Measurements from ENCODE around the gene DAND5. TPM values are rescaled to one million over a fixed set of nuclear protein-coding genes. Genes with fewer than 3 reads are reported as not detected.
A peak's percentile ranks its signal among the peaks of the same experiment; 100 is the strongest.

The DAND5 gene
- total and polyA plus RNA-seq, 2 of the 13 experiments (the other 11 are each of a cell fraction or from before 2014, with no cell fraction given), result 0.04 TPM; not detected in 1

DNA sequence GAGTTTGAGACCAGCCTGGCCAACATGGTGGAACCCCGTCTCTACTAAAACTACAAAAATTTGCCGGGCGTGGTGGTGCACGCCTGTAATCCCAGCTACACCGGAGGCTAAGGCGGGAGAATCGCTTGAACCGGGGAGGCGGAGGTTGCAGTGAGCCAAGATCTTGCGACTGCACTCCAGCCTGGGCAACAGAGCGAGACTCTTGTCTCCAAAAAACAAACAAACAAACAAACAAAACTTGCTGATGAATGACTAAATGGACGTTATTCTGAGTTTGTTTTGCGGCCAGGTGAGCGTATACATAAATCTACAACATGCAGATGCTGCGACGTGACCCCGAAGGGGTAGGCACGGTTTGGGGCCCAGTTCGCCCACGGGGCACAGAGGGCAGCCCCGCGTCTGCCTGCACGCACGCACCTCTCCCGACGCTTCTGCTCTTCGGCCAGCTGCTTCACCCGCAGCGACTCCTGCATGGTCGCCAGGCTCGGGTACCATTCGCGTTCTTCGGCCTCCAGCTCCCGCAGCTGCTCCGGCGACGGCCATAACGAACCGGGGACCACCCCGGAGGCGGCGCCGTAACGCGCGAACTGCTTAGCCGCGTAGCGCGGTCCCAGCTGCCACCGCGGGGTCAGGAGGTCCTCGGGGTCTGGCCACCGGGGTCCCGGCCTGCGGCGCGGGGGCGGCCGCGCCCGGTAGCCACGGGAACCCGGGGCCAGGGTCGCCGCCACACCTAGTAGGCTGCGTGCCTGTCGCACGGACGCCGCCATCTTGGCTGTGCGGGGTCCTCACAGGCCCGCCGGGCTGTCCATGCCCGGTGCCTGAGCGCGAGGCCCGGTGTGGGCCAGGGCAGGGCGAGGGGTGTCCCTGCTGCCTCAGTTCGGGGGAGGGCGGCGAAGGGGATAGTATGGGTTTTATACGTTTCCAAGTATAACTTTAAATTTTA is 12.7 kb upstream of the DAND5 start, which contains the start of gene GADD45GIP1 (continued):
- TF ChIP-seq, protein P1, sequence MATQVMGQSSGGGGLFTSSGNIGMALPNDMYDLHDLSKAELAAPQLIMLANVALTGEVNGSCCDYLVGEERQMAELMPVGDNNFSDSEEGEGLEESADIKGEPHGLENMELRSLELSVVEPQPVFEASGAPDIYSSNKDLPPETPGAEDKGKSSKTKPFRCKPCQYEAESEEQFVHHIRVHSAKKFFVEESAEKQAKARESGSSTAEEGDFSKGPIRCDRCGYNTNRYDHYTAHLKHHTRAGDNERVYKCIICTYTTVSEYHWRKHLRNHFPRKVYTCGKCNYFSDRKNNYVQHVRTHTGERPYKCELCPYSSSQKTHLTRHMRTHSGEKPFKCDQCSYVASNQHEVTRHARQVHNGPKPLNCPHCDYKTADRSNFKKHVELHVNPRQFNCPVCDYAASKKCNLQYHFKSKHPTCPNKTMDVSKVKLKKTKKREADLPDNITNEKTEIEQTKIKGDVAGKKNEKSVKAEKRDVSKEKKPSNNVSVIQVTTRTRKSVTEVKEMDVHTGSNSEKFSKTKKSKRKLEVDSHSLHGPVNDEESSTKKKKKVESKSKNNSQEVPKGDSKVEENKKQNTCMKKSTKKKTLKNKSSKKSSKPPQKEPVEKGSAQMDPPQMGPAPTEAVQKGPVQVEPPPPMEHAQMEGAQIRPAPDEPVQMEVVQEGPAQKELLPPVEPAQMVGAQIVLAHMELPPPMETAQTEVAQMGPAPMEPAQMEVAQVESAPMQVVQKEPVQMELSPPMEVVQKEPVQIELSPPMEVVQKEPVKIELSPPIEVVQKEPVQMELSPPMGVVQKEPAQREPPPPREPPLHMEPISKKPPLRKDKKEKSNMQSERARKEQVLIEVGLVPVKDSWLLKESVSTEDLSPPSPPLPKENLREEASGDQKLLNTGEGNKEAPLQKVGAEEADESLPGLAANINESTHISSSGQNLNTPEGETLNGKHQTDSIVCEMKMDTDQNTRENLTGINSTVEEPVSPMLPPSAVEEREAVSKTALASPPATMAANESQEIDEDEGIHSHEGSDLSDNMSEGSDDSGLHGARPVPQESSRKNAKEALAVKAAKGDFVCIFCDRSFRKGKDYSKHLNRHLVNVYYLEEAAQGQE (IDR thresholded peaks at IDR 0.05; ENCODE audit: borderline replicate concordance in 1 of 2, low read depth in 1 of 2, low read length in 2 of 2), result no peak
- TF ChIP-seq MBNL3 (CRISPR knock-in tag; conservative IDR thresholded peaks at IDR 0.05), result no peak
- no peak for TF ChIP-seq ZNF24 (IDR thresholded peaks at IDR 0.05)
- TF ChIP-seq, protein P2, sequence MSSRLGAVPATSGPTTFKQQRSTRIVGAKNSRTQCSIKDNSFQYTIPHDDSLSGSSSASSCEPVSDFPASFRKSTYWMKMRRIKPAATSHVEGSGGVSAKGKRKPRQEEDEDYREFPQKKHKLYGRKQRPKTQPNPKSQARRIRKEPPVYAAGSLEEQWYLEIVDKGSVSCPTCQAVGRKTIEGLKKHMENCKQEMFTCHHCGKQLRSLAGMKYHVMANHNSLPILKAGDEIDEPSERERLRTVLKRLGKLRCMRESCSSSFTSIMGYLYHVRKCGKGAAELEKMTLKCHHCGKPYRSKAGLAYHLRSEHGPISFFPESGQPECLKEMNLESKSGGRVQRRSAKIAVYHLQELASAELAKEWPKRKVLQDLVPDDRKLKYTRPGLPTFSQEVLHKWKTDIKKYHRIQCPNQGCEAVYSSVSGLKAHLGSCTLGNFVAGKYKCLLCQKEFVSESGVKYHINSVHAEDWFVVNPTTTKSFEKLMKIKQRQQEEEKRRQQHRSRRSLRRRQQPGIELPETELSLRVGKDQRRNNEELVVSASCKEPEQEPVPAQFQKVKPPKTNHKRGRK (CRISPR knock-in tag; IDR thresholded peaks at IDR 0.05), result no peak
- TF ChIP-seq, protein P3, sequence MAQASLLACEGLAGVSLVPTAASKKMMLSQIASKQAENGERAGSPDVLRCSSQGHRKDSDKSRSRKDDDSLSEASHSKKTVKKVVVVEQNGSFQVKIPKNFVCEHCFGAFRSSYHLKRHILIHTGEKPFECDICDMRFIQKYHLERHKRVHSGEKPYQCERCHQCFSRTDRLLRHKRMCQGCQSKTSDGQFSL (CRISPR knock-in tag; IDR thresholded peaks at IDR 0.05), result no peak
- TF ChIP-seq, protein P4, sequence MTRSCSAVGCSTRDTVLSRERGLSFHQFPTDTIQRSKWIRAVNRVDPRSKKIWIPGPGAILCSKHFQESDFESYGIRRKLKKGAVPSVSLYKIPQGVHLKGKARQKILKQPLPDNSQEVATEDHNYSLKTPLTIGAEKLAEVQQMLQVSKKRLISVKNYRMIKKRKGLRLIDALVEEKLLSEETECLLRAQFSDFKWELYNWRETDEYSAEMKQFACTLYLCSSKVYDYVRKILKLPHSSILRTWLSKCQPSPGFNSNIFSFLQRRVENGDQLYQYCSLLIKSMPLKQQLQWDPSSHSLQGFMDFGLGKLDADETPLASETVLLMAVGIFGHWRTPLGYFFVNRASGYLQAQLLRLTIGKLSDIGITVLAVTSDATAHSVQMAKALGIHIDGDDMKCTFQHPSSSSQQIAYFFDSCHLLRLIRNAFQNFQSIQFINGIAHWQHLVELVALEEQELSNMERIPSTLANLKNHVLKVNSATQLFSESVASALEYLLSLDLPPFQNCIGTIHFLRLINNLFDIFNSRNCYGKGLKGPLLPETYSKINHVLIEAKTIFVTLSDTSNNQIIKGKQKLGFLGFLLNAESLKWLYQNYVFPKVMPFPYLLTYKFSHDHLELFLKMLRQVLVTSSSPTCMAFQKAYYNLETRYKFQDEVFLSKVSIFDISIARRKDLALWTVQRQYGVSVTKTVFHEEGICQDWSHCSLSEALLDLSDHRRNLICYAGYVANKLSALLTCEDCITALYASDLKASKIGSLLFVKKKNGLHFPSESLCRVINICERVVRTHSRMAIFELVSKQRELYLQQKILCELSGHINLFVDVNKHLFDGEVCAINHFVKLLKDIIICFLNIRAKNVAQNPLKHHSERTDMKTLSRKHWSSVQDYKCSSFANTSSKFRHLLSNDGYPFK (CRISPR knock-in tag; IDR thresholded peaks at IDR 0.05; ENCODE audit: borderline replicate concordance), result no peak
- no peak for TF ChIP-seq SRSF4 (IDR thresholded peaks at IDR 0.05; ENCODE audit: low read depth, low read length, poor library complexity, severe bottlenecking)
- peak; percentile 35; the same call in 1 of the 2 replicates for TF ChIP-seq ZNF331 (CRISPR knock-in tag; IDR thresholded peaks at IDR 0.05)
- peak; percentile 30; the same call in 1 of the 2 replicates for TF ChIP-seq ZNF224 (CRISPR knock-in tag; IDR thresholded peaks at IDR 0.05)
- peak; percentile 77; the same call in 1 of the 2 replicates for TF ChIP-seq ZMAT3 (CRISPR knock-in tag; conservative IDR thresholded peaks at IDR 0.05)
- TF ChIP-seq, protein P5, sequence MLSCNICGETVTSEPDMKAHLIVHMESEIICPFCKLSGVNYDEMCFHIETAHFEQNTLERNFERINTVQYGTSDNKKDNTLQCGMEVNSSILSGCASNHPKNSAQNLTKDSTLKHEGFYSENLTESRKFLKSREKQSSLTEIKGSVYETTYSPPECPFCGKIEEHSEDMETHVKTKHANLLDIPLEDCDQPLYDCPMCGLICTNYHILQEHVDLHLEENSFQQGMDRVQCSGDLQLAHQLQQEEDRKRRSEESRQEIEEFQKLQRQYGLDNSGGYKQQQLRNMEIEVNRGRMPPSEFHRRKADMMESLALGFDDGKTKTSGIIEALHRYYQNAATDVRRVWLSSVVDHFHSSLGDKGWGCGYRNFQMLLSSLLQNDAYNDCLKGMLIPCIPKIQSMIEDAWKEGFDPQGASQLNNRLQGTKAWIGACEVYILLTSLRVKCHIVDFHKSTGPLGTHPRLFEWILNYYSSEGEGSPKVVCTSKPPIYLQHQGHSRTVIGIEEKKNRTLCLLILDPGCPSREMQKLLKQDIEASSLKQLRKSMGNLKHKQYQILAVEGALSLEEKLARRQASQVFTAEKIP (CRISPR knock-in tag; IDR thresholded peaks at IDR 0.05; ENCODE audit: borderline replicate concordance), result no peak
- no peak for TF ChIP-seq RAD51 (IDR thresholded peaks at IDR 0.05; ENCODE audit: borderline replicate concordance)
- TF ChIP-seq ZBTB21 (CRISPR knock-in tag; IDR thresholded peaks at IDR 0.05), result no peak
- TF ChIP-seq SMAD1 (CRISPR knock-in tag; IDR thresholded peaks at IDR 0.05; ENCODE audit: borderline replicate concordance, low read depth), result no peak
- peak; percentile 29; the same call in 1 of the 2 replicates for TF ChIP-seq FOXK1 (CRISPR knock-in tag; IDR thresholded peaks at IDR 0.05; ENCODE audit: borderline replicate concordance, low read depth)
- no peak for TF ChIP-seq PITX1 (CRISPR knock-in tag; IDR thresholded peaks at IDR 0.05)
- TF ChIP-seq ZNF205 (CRISPR knock-in tag; IDR thresholded peaks at IDR 0.05), result peak; percentile 25; the same call in 1 of the 2 replicates

Data from HepG2 (cell line).